ENCODE results near the gene SMARCA4.

Gene SMARCA4

DNA sequence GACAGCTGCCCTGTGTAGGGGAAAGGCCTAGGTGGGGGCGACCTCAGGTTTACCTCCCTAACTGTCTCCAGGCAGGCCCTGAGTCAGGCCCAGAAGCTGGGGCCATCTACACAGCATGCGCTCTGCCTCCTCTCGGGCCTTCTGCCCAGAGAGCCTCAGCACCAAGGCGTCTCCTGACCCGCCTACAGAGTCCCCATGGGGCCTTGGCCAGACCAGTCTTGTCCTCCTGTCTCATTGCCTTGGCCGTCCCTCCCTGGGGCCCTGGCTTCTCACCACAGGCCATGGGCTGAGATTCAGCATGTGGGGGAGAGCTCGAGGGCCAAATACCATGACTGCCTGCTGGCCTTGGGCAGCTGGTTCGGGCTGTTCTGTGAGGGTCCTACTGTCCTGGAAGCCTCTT, 59.0 kb downstream of the SMARCA4 start:
- TF ChIP-seq ZIC2 (tag by site-specific recombination; IDR thresholded peaks at IDR 0.05): peak; percentile 37; the same call in 1 of the 2 replicates
- no peak for TF ChIP-seq KLF10 (tag by site-specific recombination; IDR thresholded peaks at IDR 0.05)
- H3K36me3 ChIP-seq (ENCODE audit: control insufficient read depth in 2 of 2, insufficient read depth in 1 of 2, low read length in 2 of 2): peaks cover 6 to 99% of the 10 kb centered on the region in 2 experiments; a peak in 2 of 3 replicates
- no peaks in the 10 kb centered on the region for H3K9me3 ChIP-seq (ENCODE audit: control insufficient read depth, insufficient read depth, low read depth, low read length)
- H3K4me3 ChIP-seq (ENCODE audit: low read depth, low read length): no peak overlapping the region
- no peak overlapping the region for H3K27ac ChIP-seq (ENCODE audit: extremely low read depth, low read depth, low read length)
- H3K4me1 ChIP-seq (ENCODE audit: control insufficient read depth, insufficient read depth, low read length): no peaks in the 10 kb centered on the region
- POLR2A ChIA-PET: no interaction called here
- CTCF ChIA-PET: interaction anchor here (0.9 to 1.3 kb wide), 3 partner anchors 7 to 78 kb away, joined by 5 read pairs; no protein-coding TSS in a partner anchor

DNA sequence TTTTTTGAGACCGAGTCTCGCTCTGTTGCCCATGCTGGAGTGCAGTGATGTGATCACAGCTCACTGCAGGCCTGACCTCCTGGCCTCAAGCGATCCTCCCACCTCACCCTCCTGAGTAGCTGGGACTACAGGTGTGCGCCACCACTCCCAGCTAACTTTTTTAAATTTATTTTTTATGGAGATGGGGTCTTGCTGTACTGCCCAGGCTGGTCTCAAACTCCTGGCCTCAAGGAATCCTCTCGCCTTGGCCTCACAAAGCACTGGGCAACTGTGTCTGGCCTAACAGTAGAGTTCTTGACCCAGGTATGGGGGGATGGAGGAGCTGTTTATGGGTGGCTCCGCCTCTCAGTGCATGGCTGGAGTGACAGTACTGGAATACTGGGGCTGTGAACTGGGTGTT, 59.6 kb downstream of the SMARCA4 start:
- TF ChIP-seq ZNF248 (tag by site-specific recombination; IDR thresholded peaks at IDR 0.05) (no peak), TCF7L2 (IDR thresholded peaks at IDR 0.05; ENCODE audit: borderline replicate concordance, low read depth, low read length) (no peak), ZNF121 (tag by site-specific recombination; IDR thresholded peaks at IDR 0.05) (peak; percentile 84), HOXC10 (CRISPR knock-in tag; IDR thresholded peaks at IDR 0.05) (no peak)
- H3K4me3 ChIP-seq (ENCODE audit: low read depth, low read length): no peak overlapping the region
- peaks cover 4 to 99% of the 10 kb centered on the region in 2 experiments; a peak in 2 of 3 replicates for H3K36me3 ChIP-seq (ENCODE audit: control insufficient read depth in 2 of 2, insufficient read depth in 1 of 2, low read length in 2 of 2)
- ChIA-PET POLR2A (interaction anchor here (0.5 kb wide), 1 partner anchor 79 kb away, joined by 4 read pairs; no protein-coding TSS in a partner anchor), CTCF (interaction anchor here (0.9 to 1.3 kb wide), 3 partner anchors 8 to 79 kb away, joined by 5 read pairs; no protein-coding TSS in a partner anchor)
- no peaks in the 10 kb centered on the region for H3K9me3 ChIP-seq (ENCODE audit: control insufficient read depth, insufficient read depth, low read depth, low read length)
- no peak overlapping the region for H3K27ac ChIP-seq (ENCODE audit: extremely low read depth, low read depth, low read length)
- no peaks in the 10 kb centered on the region for H3K4me1 ChIP-seq (ENCODE audit: control insufficient read depth, insufficient read depth, low read length)

DNA sequence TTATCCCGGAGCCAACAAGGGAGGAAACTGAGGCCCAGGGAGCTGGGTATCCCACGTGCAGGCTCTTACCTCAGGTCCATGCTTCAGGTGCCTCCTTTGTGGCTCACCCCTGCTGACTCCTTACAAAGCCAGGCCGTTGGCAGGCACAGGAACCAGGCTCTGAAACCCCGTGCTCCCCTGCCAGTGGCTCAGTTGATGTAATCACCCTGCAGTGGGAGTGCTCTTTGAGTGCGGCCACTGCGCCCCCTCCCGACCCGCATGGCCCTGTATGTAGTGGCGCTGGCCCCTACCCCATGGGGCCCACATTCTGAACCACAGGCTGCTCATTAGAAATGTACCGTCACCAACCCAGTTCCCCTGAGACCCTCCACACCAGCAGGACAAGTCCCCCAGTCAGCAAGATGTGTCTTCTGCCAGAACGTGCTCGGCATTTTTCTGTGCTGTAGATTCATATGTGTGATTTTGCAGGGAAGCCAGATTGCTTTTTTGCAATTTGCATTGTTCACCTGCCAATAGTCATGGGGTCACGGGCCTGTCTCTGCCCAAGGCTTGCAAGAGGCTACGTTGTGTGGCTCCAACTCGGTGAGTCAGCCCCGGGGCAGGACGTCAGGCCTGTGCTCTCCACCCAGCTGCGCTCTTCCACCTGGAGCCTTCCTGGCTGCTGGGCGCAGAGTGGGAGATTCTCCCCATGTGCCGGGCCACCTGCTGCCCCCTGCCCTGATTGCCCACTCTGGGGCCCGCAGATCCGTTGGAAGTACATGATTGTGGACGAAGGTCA, 60.3 kb downstream of the SMARCA4 start:
- ChIA-PET POLR2A (interaction anchor here (0.5 to 1.2 kb wide), 2 partner anchors 80 to 105 kb away, joined by 4 read pairs; no protein-coding TSS in a partner anchor), CTCF (interaction anchor here (0.9 to 1.5 kb wide), 3 partner anchors 9 to 15 kb away, joined by 5 read pairs; no protein-coding TSS in a partner anchor)
- no peak overlapping the region for H3K4me3 ChIP-seq (ENCODE audit: low read depth, low read length)
- H3K4me1 ChIP-seq (ENCODE audit: control insufficient read depth, insufficient read depth, low read length): no peaks in the 10 kb centered on the region
- peaks cover 4 to 99% of the 10 kb centered on the region in 2 experiments; a peak in 2 of 3 replicates for H3K36me3 ChIP-seq (ENCODE audit: control insufficient read depth in 2 of 2, insufficient read depth in 1 of 2, low read length in 2 of 2)
- H3K27ac ChIP-seq (ENCODE audit: extremely low read depth, low read depth, low read length): no peak overlapping the region
- H3K9me3 ChIP-seq (ENCODE audit: control insufficient read depth, insufficient read depth, low read depth, low read length): no peaks in the 10 kb centered on the region
- no peak for TF ChIP-seq ZNF529 (tag by site-specific recombination; IDR thresholded peaks at IDR 0.05; ENCODE audit: insufficient replicate concordance)
- TF ChIP-seq ZNF585B (tag by site-specific recombination; IDR thresholded peaks at IDR 0.05): no peak
- no peak for TF ChIP-seq ZBTB1 (tag by site-specific recombination; IDR thresholded peaks at IDR 0.05)
- TF ChIP-seq ZNF488 (tag by site-specific recombination; IDR thresholded peaks at IDR 0.05): no peak
- TF ChIP-seq ZNF623 (tag by site-specific recombination; IDR thresholded peaks at IDR 0.05): no peak
- no peak for TF ChIP-seq ZNF155 (tag by site-specific recombination; IDR thresholded peaks at IDR 0.05)
- TF ChIP-seq ZNF23 (tag by site-specific recombination; IDR thresholded peaks at IDR 0.05; ENCODE audit: borderline replicate concordance): no peak
- TF ChIP-seq ZNF16 (tag by site-specific recombination; IDR thresholded peaks at IDR 0.05; ENCODE audit: low read depth): no peak
- TF ChIP-seq ZNF341 (tag by site-specific recombination; IDR thresholded peaks at IDR 0.05; ENCODE audit: low read depth): no peak
- TF ChIP-seq ZNF791 (tag by site-specific recombination; IDR thresholded peaks at IDR 0.05): no peak
- TF ChIP-seq ZNF10 (tag by site-specific recombination; IDR thresholded peaks at IDR 0.05): no peak
- TF ChIP-seq PATZ1 (tag by site-specific recombination; IDR thresholded peaks at IDR 0.05): no peak
- no peak for TF ChIP-seq ZNF311 (tag by site-specific recombination; IDR thresholded peaks at IDR 0.05; ENCODE audit: borderline replicate concordance)
- no peak for TF ChIP-seq ZNF518A (tag by site-specific recombination; conservative IDR thresholded peaks at IDR 0.05; ENCODE audit: low read depth)
- TF ChIP-seq KLF8 (tag by site-specific recombination; IDR thresholded peaks at IDR 0.05): no peak
- TF ChIP-seq ZBTB17 (tag by site-specific recombination; IDR thresholded peaks at IDR 0.05): no peak
- no peak for TF ChIP-seq ZNF112 (tag by site-specific recombination; IDR thresholded peaks at IDR 0.05)
- TF ChIP-seq ZNF175 (tag by site-specific recombination; IDR thresholded peaks at IDR 0.05): no peak

Measured in HEK293 (cell line).